WTC11 (cell line): Measurements from ENCODE around the gene FHIT. TPM values are rescaled to one million over a fixed set of nuclear protein-coding genes. Genes with fewer than 3 reads are reported as not detected.

Experiments used
- ATAC-seq: fragments of 200-7000 bp; cut with Tn5 transposase; 2 replicates; pipeline ENCODE4 v1.10.0; 2021; ENCODE audit warnings: mild to moderate bottlenecking, moderate library complexity
- CTCF ChIA-PET: fragments of 300-600 bp; sonication (Branson Sonifier 250); formaldehyde crosslinking; loops from one replicate; lab custom pipeline; 2021; ENCODE audit warnings: antibody characterized with exemption; lab: Charles Lee
- POLR2A ChIA-PET: fragments of 350-600 bp; sonication (Branson Sonifier 250); formaldehyde crosslinking; loops from one replicate; lab custom pipeline; 2021; ENCODE audit warnings: antibody characterized with exemption; lab: Charles Lee
- DNase-seq: peaks from one replicate; pipeline ENCODE4 v3.0.0; 2021; ENCODE audit warnings: low spot score
- H3K27ac Mint-ChIP-seq: 2 replicates; pipeline ENCODE4 v1.8.0; 2021; ENCODE audit warnings: mixed read lengths
- H3K27me3 Mint-ChIP-seq: 2 replicates; pipeline ENCODE4 v1.8.0; 2021; ENCODE audit warnings: low read depth, mild to moderate bottlenecking, moderate library complexity, mixed read lengths
- H3K36me3 Mint-ChIP-seq: 2 replicates; pipeline ENCODE4 v1.8.0; 2021; ENCODE audit warnings: mixed read lengths
- H3K4me1 Mint-ChIP-seq: 2 replicates; pipeline ENCODE4 v1.8.0; 2022; ENCODE audit warnings: mixed read lengths
- H3K4me3 Mint-ChIP-seq: 2 replicates; pipeline ENCODE4 v1.8.0; 2021; ENCODE audit warnings: mild to moderate bottlenecking, moderate library complexity, mixed read lengths
- H3K9me3 Mint-ChIP-seq: 2 replicates; pipeline ENCODE4 v1.8.0; 2021; ENCODE audit warnings: mixed read lengths
- AR ChIP-seq: fragments of 250-450 bp; sonication (Bioruptor Pico); IDR thresholded peaks from 2 replicates; pipeline ENCODE4 v1.9.0; 2021; ENCODE audit warnings: mild to moderate bottlenecking
- CBFB ChIP-seq: sonication (generic); formaldehyde crosslinking; IDR thresholded peaks from 2 replicates; pipeline ENCODE4 v1.8.1; 2022; ENCODE audit warnings: mild to moderate bottlenecking, low read depth, missing genetic modification reagents
- E2F5 ChIP-seq: sonication (generic); formaldehyde crosslinking; IDR thresholded peaks from 2 replicates; pipeline ENCODE4 v1.8.1; 2022; ENCODE audit warnings: mild to moderate bottlenecking, moderate library complexity, missing genetic modification reagents
- ELF4 ChIP-seq: sonication (generic); formaldehyde crosslinking; IDR thresholded peaks from 2 replicates; pipeline ENCODE4 v1.8.1; 2022; ENCODE audit warnings: low read depth, mild to moderate bottlenecking, moderate library complexity, missing genetic modification reagents
- GABPB1 ChIP-seq: sonication (generic); formaldehyde crosslinking; IDR thresholded peaks from 2 replicates; pipeline ENCODE4 v1.8.1; 2023; ENCODE audit warnings: mild to moderate bottlenecking, missing genetic modification reagents
- GRHL2 ChIP-seq: fragments of 250-450 bp; sonication (Bioruptor Pico); IDR thresholded peaks from 2 replicates; pipeline ENCODE4 v1.8.0; 2022; ENCODE audit warnings: mild to moderate bottlenecking, moderate library complexity; ENCODE audit not compliant: insufficient replicate concordance, severe bottlenecking
- HMGA2 ChIP-seq: fragments of 250-450 bp; sonication (Bioruptor Pico); IDR thresholded peaks from 2 replicates; pipeline ENCODE4 v1.4.0; 2021; ENCODE audit warnings: mild to moderate bottlenecking, moderate library complexity
- IRF1 ChIP-seq: sonication (generic); formaldehyde crosslinking; IDR thresholded peaks from 2 replicates; pipeline ENCODE4 v1.8.0; 2023; ENCODE audit warnings: missing genetic modification reagents
- MAX ChIP-seq: sonication (generic); formaldehyde crosslinking; IDR thresholded peaks from 2 replicates; pipeline ENCODE4 v1.8.0; 2022; ENCODE audit warnings: mild to moderate bottlenecking, missing genetic modification reagents
- MXD4 ChIP-seq: fragments of 250-450 bp; sonication (Bioruptor Pico); IDR thresholded peaks from 2 replicates; pipeline ENCODE4 v1.8.0; 2021; ENCODE audit warnings: mild to moderate bottlenecking, moderate library complexity, borderline replicate concordance
- NFATC4 ChIP-seq: fragments of 250-450 bp; sonication (Bioruptor Pico); IDR thresholded peaks from 2 replicates; pipeline ENCODE4 v1.9.0; 2021; ENCODE audit warnings: mild to moderate bottlenecking
- NFE2L1 ChIP-seq: sonication (generic); formaldehyde crosslinking; IDR thresholded peaks from 2 replicates; pipeline ENCODE4 v1.8.1; 2023; ENCODE audit warnings: missing genetic modification reagents
- RELA ChIP-seq: sonication (generic); formaldehyde crosslinking; IDR thresholded peaks from 2 replicates; pipeline ENCODE4 v1.8.1; 2022; ENCODE audit warnings: missing genetic modification reagents, mild to moderate bottlenecking, borderline replicate concordance
- SMAD3 ChIP-seq: sonication (generic); formaldehyde crosslinking; IDR thresholded peaks from 2 replicates; pipeline ENCODE4 v1.8.0; 2022; ENCODE audit warnings: missing genetic modification reagents, mild to moderate bottlenecking, borderline replicate concordance
- STAT6 ChIP-seq: sonication (generic); formaldehyde crosslinking; conservative IDR thresholded peaks from 2 replicates; pipeline ENCODE4 v1.8.1; 2023; ENCODE audit warnings: mild to moderate bottlenecking, low read depth, missing genetic modification reagents, moderate library complexity
- TP53 ChIP-seq: sonication (generic); formaldehyde crosslinking; IDR thresholded peaks from 2 replicates; pipeline ENCODE4 v1.8.1; 2023; ENCODE audit warnings: mild to moderate bottlenecking, missing genetic modification reagents
- ZNF396 ChIP-seq: fragments of 250-450 bp; sonication (Bioruptor Pico); IDR thresholded peaks from 2 replicates; pipeline ENCODE4 v1.8.0; 2021; ENCODE audit warnings: mild to moderate bottlenecking, moderate library complexity, borderline replicate concordance
- ZNF532 ChIP-seq: fragments of 250-450 bp; sonication (Bioruptor Pico); IDR thresholded peaks from 2 replicates; pipeline ENCODE4 v1.9.0; 2021; ENCODE audit warnings: mild to moderate bottlenecking, borderline replicate concordance
- total RNA-seq: library from RNA; stranded (reverse); gene quantifications from 3 replicates; pipeline ENCODE4 v1.2.3, GENCODE V29; 2021

Gene FHIT
- total RNA-seq, 1 experiment from 2014 or later = 2.6 TPM

- no peak for ATAC-seq
- peaks cover 4% of the 10 kb centered on the region; the same call in 1 of the 2 replicates for H3K9me3 Mint-ChIP-seq
- CTCF ChIA-PET = no interaction called here
- H3K36me3 Mint-ChIP-seq = no peaks in the 10 kb centered on the region
- no peaks in the 10 kb centered on the region for H3K27me3 Mint-ChIP-seq
- no peak overlapping the region for H3K27ac Mint-ChIP-seq
- H3K4me1 Mint-ChIP-seq = peaks cover 20% of the 10 kb centered on the region
- no peak for DNase-seq
- no peak overlapping the region for H3K4me3 Mint-ChIP-seq
- POLR2A ChIA-PET = no interaction called here
- TF ChIP-seq ELF4 (CRISPR knock-in tag) (no peak), GABPB1 (CRISPR knock-in tag) (no peak), ZNF396 (CRISPR knock-in tag) (no peak), IRF1 (CRISPR knock-in tag) (no peak), STAT6 (CRISPR knock-in tag) (no peak), NFE2L1 (CRISPR knock-in tag) (no peak), AR (CRISPR knock-in tag) (no peak), CBFB (CRISPR knock-in tag) (no peak), SMAD3 (CRISPR knock-in tag) (no peak), NFATC4 (no peak), RELA (CRISPR knock-in tag) (no peak), HMGA2 (CRISPR knock-in tag) (no peak), ZNF532 (CRISPR knock-in tag) (no peak), E2F5 (CRISPR knock-in tag) (no peak), MAX (CRISPR knock-in tag) (no peak), TP53 (CRISPR knock-in tag) (no peak), MXD4 (CRISPR knock-in tag) (no peak), GRHL2 (CRISPR knock-in tag) (no peak)
Measured at GRCh38 chr3:59884409-59884808, 1366.8 kb downstream of the FHIT start.
